ENCODE results near the gene RNASEL.
"Not testable (repeated sequence)": the region's sequence is repeated elsewhere in the genome, so short reads cannot be mapped to it uniquely, and the experiment has no call there.

The RNASEL gene

DNA sequence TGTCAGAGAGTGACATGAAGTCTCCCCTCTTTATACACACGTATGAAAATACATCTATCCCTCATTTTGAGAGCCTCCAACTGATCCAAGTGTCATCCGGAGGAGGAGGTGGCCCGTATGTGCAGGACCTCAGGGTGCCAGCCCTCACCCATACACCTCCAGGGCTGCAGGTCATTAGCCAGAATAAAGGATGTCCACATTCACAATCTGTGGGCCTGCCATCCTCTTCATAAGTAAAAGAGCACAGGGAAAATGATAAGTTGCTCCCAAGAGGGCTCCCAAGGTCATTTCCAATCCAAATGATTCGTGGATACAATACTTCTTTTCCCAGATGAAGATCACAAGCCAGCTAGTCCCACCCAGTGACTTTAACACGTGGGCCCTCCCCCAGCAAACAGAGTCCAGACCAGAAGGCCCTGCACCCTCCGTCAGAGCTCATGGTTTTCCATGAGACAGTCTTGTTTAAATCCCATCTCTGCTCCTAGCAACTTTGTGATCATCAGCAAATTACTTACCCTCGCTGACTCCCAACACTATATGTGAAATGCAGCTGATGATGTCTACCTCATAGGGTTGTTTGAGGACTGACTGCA lies 28.6 kb downstream of the RNASEL start:
- no peak for DNase-seq

DNA sequence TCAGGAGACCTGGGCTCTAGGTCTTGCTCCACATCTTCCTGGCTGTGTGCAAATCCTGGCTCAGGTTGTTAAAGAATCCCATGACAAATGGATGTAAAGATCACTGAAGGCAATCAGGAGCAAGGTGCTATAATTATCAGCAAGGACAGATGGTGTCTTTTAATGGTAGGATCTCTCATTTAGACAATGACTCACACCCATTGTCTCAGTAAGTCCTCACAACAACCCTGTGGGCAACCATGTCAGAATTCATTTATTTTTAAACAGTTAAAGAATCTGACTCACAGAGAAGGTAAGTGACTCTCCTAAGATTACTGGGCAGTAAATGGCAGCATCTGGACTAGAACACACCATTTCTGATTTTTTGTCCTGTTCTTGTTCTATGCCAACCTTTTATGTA lies 32.8 kb downstream of the RNASEL start:
- no peak for DNase-seq

DNA sequence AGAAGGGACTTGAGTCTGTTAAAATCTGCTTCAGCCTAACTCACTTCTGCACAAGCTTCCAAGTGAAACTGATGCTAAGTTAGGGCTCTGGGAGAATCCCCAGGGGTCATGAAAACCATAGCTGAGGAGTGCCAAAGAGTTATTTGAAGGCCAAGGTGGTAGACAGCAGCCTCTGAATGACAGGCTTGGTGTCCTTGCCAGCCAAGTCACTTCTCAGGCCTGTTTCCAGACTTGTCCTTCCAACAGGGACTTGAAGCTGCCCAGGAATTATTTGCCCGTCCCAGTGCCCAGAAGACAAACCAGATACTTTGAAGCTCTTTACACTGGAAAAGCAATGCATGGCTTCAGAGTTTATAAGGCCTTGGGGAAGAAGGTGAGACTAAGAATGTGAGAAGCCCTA lies 33.6 kb downstream of the RNASEL start:
- no peak for DNase-seq

DNA sequence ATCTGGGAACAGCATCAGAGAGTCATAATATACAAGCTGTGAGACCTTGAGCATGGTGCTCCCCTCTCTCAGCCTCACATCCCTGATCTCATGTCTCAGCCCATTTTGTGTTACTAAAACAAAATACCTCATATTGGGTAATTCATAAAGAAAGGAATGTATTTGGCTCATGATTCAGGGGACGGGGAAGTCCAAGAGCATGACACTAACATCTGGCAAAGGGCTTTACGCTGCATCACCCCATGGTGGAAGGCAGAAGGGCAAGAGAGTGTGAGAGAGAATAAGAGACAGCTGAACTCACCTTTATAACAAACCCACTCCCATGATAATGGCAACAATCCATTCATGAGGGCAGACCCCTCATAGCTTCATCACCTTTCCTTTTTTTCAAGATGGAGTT lies 36.5 kb downstream of the RNASEL start:
- no peak for DNase-seq

DNA sequence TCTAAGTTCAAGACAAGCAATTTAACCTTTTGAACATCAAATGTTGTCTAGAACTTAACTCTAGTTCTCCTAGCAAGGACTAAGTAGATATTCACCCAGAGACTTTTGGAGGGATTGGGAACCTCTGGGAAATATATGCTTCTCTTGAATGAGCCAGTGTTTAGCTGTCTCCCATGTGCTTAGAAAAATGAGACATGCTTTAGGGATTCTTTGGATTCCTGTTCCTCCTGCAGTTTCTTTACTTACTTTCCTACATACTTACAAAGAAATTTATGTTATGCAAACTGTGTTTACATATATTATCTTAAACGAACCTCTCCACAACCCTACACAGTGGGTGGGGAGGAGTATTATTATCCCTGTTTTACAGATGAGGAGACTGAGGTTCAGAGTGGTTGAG lies 39.2 kb downstream of the RNASEL start:
- DNase-seq, result no peak

DNA sequence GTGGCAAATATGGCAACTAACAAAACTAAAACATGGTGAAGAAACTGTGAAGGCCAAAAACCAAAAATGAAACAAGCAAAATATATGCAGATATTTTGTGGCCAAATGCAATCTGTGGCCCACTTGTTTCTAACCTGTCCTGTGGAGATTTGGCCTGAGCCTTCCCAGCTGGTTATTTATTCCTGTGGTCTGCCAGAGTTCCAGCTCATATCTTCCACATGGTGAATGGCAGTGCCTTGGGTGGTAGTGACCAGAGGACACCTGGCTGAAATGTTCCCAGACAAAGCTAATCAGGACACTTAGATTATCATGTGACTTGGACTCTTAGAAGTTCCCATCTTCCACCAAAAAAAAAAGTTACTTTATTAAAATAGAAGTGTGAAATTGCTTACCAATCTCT lies 39.7 kb downstream of the RNASEL start:
- no peak for DNase-seq

DNA sequence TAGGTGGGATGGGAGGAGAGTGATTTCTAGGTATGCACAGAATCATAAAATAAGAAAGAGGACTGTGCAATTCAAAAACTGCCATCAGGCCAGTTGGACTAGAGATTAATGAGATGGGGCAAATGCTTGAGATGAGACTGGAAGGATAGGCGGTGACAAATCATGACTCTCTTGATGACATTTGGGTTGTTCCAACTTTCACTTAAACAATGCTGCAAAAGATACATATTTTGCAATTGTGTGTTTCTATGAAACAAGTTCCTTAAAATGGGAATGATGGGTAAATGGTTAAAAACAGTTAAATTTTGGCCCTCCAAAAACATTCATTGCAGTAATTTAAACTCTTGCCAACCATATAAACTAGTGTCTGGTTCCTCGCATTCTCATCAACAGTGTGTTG lies 55.2 kb downstream of the RNASEL start:
- DNase-seq, result peak in 2 of 4 experiments; percentile 15 to 33

DNA sequence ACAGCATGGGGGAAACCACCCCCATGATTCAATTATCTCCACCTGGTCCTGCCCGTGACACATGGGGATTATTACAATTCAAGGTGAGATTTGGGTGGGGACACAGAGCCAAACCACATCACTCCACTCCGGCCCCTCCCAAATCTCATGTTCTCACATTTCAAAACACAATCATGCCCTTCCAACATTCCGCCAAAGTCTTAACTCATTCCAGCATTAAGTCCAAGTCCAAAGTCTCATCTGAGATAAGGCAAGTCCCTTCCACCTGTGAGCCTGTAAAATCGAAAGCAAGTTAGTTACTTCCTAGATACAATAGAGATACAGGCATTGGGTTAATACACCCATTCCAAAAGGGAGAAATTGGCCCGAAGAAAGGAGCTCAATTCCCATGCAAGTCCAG lies 60.9 kb downstream of the RNASEL start:
- DNase-seq, result not testable (repeated sequence)

DNA sequence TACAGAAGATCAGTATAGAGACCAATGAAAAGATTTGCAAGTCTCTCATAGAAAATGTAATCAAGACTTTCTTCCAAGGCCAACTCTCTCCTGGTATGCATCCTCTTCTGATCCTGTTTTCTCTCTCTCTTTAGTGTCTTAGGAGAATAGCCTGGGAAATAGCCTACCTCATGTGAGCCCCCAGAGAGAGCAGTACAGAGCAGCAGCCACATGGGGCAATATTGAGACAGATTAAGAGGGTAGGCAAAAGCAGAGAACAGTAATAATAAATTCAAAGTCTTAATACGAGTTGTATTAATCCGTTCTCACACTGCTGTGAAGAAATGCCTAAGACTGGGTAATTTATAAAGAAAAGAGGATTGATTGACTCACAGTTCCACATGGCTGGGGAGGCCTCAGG lies 61.4 kb downstream of the RNASEL start:
- peak in 1 of 4 experiments; percentile 12 for DNase-seq

DNA sequence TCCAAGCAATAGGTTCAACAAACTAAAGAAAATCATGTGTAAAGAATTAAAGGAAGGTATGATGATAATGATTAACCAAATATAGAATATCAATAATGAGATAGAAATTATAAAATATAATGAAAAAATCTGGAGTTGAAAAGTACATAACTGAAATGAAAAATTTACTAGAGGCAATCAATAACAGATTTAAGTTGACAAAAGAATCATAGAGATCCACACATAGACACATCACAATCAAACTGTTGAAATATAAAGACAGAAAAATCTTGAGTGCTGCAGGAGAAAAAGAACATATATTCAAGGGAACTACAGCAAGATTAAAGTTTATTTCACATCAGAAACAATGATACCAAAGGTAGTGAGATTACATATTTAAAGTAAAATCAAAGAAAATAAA lies 63.7 kb downstream of the RNASEL start:
- DNase-seq, result no peak
